ENCODE measurements around the gene LUC7L. TPM values are rescaled to one million over a fixed set of nuclear protein-coding genes. Genes with fewer than 3 reads are reported as not detected.
A peak's percentile ranks its signal among the peaks of the same experiment; 100 is the strongest.
"Not testable (repeated sequence)": the region's sequence is repeated elsewhere in the genome, so short reads cannot be mapped to it uniquely, and the experiment has no call there.

The LUC7L gene
- total and polyA plus RNA-seq, 5 donors from 2014 or later: 8.9 to 152 (median 9.8) TPM

DNA sequence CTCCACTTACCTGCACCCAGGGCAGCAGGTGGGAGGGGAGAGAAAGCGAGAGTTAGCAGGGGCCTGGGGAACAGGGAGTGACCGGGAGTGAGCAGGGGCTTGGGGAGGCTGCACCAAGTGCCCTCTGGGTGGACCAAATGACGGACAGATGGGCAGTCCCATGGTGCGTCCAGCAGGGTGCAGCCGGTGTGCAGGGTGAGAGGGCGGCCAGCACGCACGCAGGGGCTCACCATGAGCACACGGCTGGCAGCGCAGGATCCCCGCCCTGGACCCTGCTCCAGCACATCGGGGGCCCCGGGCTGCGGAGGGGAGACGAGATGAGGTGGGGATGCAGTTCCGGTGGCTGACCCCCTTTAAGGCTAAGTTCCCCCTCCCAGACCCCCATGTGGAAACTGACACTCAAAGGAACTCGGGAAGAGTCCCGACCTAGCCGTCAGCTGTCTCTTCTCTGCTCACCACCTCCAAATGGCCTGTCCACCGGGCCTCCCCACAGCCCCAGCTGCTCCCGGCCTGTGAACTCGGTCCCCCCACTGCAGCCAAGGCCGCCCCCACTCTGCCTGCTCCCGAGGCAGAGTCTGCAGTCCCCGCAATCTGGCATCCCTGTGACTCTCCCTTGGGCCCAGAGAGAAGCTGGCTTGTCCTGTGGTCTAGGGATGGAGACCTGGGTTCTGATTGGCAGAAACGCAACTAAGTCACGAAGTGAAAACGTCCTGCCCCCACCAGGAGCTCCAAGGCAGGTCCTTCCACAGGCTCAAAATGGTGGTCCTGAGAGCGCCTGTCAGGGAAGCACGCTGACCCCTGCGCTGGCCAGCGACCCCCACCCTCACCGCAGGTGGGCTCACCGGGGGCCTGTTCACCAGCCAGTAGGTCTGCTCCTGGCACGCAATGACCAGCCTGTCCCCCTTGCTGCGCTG lies 43.6 kb upstream of the LUC7L start:
- Histone ChIP-seq H3K9me3 (ENCODE audit: control insufficient read depth in 2 of 2, low read length in 2 of 2) (no peaks in the 10 kb centered on the region), H3K4me3 (ENCODE audit: low read depth, low read length) (no peak overlapping the region), H3K27me3 (ENCODE audit: control insufficient read depth, insufficient read depth, low read length) (no peaks in the 10 kb centered on the region), H3K36me3 (ENCODE audit: control insufficient read depth, insufficient read depth, low read length) (no peaks in the 10 kb centered on the region), H3K27ac (ENCODE audit: insufficient read depth, low read length, poor library complexity, severe bottlenecking) (no peak overlapping the region), H3K4me1 (ENCODE audit: control insufficient read depth, insufficient read depth, low read length, poor library complexity, severe bottlenecking) (peaks cover 11% of the 10 kb centered on the region)
- Mint-ChIP-seq H3K9me3 (no peaks in the 10 kb centered on the region), H3K4me3 (no peak overlapping the region), H3K27me3 (peaks cover 32% of the 10 kb centered on the region), H3K36me3 (no peaks in the 10 kb centered on the region), H3K27ac (no peak overlapping the region), H3K4me1 (peaks cover 0 to 7% (median 2%) of the 10 kb centered on the region in 4 donors)
- no peak for DNase-seq
- no peak for ATAC-seq (ENCODE audit: low read depth in 2 of 2)

DNA sequence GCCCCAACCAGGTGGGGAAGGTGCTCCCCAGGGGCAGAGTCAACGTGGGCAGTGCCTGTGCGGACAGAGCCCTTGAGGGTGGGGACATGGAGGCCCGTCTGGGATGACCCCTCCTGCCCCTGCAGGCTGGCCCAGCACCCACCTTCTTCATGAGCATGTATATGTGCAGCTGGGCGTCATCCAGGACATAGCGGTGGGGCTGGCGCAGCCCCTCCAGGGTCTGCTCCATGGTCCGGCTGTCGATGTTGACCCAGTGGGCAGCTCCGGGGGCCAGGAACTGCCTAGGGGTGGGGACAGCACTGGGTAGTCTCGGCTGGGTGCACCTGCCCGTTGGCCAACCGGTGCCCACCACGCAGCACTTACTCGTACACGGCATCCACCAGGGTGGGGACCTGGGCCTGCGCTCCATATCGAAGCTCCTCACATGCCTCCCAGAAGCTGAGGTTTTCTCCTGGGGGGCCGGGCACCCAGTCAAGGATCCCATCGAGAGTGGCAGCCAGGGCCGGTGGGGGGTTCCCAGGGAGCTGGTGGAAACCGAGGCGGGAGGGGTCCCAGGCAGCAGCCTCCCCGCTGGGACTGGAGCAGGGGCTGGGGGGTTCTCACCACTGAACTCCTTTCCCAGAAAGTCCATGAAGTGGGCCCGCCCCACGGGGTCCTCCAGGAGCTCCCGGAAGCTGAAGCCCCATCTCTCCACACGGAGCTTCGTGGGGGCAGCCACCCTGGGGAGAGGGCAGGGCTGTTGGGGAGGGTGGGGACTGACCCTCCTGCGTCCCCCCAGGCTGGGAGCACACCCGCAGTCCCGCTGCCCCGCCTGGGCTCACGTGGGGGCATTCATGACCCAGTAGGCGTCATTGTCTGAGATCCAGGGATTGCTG lies 41.4 kb upstream of the LUC7L start:
- no peaks in the 10 kb centered on the region for H3K9me3 ChIP-seq (ENCODE audit: control insufficient read depth in 2 of 2, low read length in 2 of 2)
- no peak for ATAC-seq (ENCODE audit: low read depth in 2 of 2)
- Mint-ChIP-seq H3K27me3 (peaks cover 15% of the 10 kb centered on the region), H3K4me3 (no peak overlapping the region), H3K9me3 (no peaks in the 10 kb centered on the region), H3K4me1 (peaks cover 0 to 9% (median 0%) of the 10 kb centered on the region in 4 donors), H3K36me3 (peaks cover 4% of the 10 kb centered on the region), H3K27ac (peak overlapping the region in 1 of 3 donors; percentile 14)
- no peak overlapping the region for H3K4me3 ChIP-seq (ENCODE audit: low read depth, low read length)
- H3K4me1 ChIP-seq (ENCODE audit: control insufficient read depth, insufficient read depth, low read length, poor library complexity, severe bottlenecking): peaks cover 6% of the 10 kb centered on the region
- H3K27me3 ChIP-seq (ENCODE audit: control insufficient read depth, insufficient read depth, low read length): no peaks in the 10 kb centered on the region
- no peaks in the 10 kb centered on the region for H3K36me3 ChIP-seq (ENCODE audit: control insufficient read depth, insufficient read depth, low read length)
- no peak overlapping the region for H3K27ac ChIP-seq (ENCODE audit: insufficient read depth, low read length, poor library complexity, severe bottlenecking)
- DNase-seq: no peak

- no peaks in the 10 kb centered on the region for H3K9me3 Mint-ChIP-seq
- no peak for DNase-seq
- no peak overlapping the region for H3K4me3 Mint-ChIP-seq
- Histone ChIP-seq H3K4me3 (ENCODE audit: low read depth, low read length) (no peak overlapping the region), H3K4me1 (ENCODE audit: control insufficient read depth, insufficient read depth, low read length, poor library complexity, severe bottlenecking) (no peaks in the 10 kb centered on the region), H3K9me3 (ENCODE audit: control insufficient read depth in 2 of 2, low read length in 2 of 2) (no peaks in the 10 kb centered on the region), H3K27ac (ENCODE audit: insufficient read depth, low read length, poor library complexity, severe bottlenecking) (no peak overlapping the region), H3K36me3 (ENCODE audit: control insufficient read depth, insufficient read depth, low read length) (peaks cover 2% of the 10 kb centered on the region), H3K27me3 (ENCODE audit: control insufficient read depth, insufficient read depth, low read length) (no peaks in the 10 kb centered on the region)
- peaks cover 4% of the 10 kb centered on the region for H3K36me3 Mint-ChIP-seq
- ATAC-seq (ENCODE audit: low read depth in 2 of 2): no peak
- peaks cover 10% of the 10 kb centered on the region for H3K27me3 Mint-ChIP-seq
- H3K4me1 Mint-ChIP-seq: peaks cover 0 to 7% (median 0%) of the 10 kb centered on the region in 4 donors
- H3K27ac Mint-ChIP-seq: no peak overlapping the region
These were observed 40.0 kb upstream of the LUC7L start for GRCh38 chr16:269061-269796.

DNA sequence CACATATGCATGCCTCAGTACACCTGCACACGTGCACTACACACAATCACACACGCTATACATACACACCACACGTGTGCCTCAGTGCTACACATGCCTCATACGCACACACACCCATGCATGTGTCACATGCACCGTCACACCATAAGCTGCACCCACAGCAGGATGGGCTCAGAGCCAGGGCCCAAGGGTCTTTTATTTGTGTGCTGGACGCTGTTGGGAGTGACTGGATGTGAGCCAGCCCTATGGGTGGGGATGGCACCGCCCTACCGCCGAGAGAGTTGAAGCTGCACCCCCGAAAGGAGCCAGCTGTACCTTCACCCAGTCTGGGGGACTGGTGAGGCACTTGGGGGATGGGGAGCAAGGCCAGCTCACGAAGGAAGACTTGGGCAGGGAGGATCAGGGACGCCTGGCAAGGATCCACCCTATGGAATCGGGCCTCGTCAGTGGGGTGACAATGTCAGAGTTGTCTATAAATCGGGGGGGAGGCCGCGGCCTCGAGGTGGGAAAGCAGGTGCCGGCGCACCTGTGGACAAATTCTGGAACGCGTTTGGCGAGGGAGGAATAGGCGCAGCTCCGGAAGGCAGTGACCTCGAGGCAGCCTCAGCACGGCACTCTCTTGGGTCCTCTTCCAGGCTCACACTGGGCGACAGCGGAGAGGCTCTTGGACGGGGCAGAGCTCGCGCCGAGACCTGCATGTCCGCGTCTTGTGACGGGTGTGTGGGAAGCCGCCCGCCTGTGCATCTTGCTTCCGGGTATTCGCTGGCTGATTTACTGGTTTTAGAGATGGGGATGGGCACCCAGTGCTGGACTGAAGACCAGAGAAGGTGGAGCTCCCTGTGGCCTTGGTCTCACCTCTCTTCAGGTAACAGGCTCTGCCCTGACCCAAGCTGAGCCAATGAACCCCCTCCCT lies 39.1 kb upstream of the LUC7L start:
- peaks cover 4% of the 10 kb centered on the region for H3K36me3 ChIP-seq (ENCODE audit: control insufficient read depth, insufficient read depth, low read length)
- H3K4me3 Mint-ChIP-seq: no peak overlapping the region
- no peaks in the 10 kb centered on the region for H3K27me3 ChIP-seq (ENCODE audit: control insufficient read depth, insufficient read depth, low read length)
- H3K9me3 ChIP-seq (ENCODE audit: control insufficient read depth in 2 of 2, low read length in 2 of 2): no peaks in the 10 kb centered on the region
- no peak overlapping the region for H3K27ac ChIP-seq (ENCODE audit: insufficient read depth, low read length, poor library complexity, severe bottlenecking)
- DNase-seq (no peak), ATAC-seq (ENCODE audit: low read depth in 2 of 2) (no peak)
- H3K27me3 Mint-ChIP-seq: peaks cover 10% of the 10 kb centered on the region
- H3K36me3 Mint-ChIP-seq: peaks cover 4% of the 10 kb centered on the region
- H3K27ac Mint-ChIP-seq: peak overlapping the region in 1 of 3 donors; percentile 18
- no peak overlapping the region for H3K4me3 ChIP-seq (ENCODE audit: low read depth, low read length)
- H3K4me1 ChIP-seq (ENCODE audit: control insufficient read depth, insufficient read depth, low read length, poor library complexity, severe bottlenecking): no peaks in the 10 kb centered on the region
- peaks cover 0 to 7% (median 0%) of the 10 kb centered on the region in 4 donors for H3K4me1 Mint-ChIP-seq
- H3K9me3 Mint-ChIP-seq: no peaks in the 10 kb centered on the region

DNA sequence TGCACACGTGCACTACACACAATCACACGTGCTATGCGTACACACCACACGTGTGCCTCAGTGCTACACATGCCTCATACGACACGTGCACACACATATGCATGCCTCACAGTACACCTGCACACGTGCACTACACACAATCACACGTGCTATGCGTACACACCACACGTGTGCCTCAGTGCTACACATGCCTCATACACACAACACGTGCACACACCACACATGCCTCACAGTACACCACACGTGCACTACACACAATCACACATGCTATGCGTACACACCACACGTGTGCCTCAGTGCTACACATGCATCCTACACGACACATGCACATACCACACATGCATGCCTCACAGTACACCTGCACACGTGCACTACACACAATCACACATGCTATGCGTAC lies 38.3 kb upstream of the LUC7L start:
- not testable (repeated sequence) for H3K27ac ChIP-seq (ENCODE audit: insufficient read depth, low read length, poor library complexity, severe bottlenecking); H3K27ac Mint-ChIP-seq; DNase-seq; H3K4me3 Mint-ChIP-seq; H3K4me1 Mint-ChIP-seq; H3K9me3 ChIP-seq (ENCODE audit: control insufficient read depth in 2 of 2, low read length in 2 of 2); ATAC-seq (ENCODE audit: low read depth in 2 of 2); H3K27me3 Mint-ChIP-seq; H3K4me3 ChIP-seq (ENCODE audit: low read depth, low read length); H3K36me3 Mint-ChIP-seq; H3K36me3 ChIP-seq (ENCODE audit: control insufficient read depth, insufficient read depth, low read length); H3K27me3 ChIP-seq (ENCODE audit: control insufficient read depth, insufficient read depth, low read length); H3K4me1 ChIP-seq (ENCODE audit: control insufficient read depth, insufficient read depth, low read length, poor library complexity, severe bottlenecking); H3K9me3 Mint-ChIP-seq

- Histone ChIP-seq H3K36me3 (ENCODE audit: control insufficient read depth, insufficient read depth, low read length) (peaks cover 4% of the 10 kb centered on the region), H3K27me3 (ENCODE audit: control insufficient read depth, insufficient read depth, low read length) (no peaks in the 10 kb centered on the region), H3K4me1 (ENCODE audit: control insufficient read depth, insufficient read depth, low read length, poor library complexity, severe bottlenecking) (no peaks in the 10 kb centered on the region), H3K27ac (ENCODE audit: insufficient read depth, low read length, poor library complexity, severe bottlenecking) (no peak overlapping the region), H3K4me3 (ENCODE audit: low read depth, low read length) (no peak overlapping the region), H3K9me3 (ENCODE audit: control insufficient read depth in 2 of 2, low read length in 2 of 2) (no peaks in the 10 kb centered on the region)
- Mint-ChIP-seq H3K36me3 (peaks cover 10% of the 10 kb centered on the region), H3K4me3 (no peak overlapping the region), H3K27ac (no peak overlapping the region), H3K4me1 (peaks cover 0 to 7% (median 0%) of the 10 kb centered on the region in 4 donors), H3K27me3 (no peaks in the 10 kb centered on the region), H3K9me3 (no peaks in the 10 kb centered on the region)
- ATAC-seq (ENCODE audit: low read depth in 2 of 2) (peak in 1 of 2 donors; percentile 26), DNase-seq (no peak)
These were observed 37.3 kb upstream of the LUC7L start for GRCh38 chr16:266258-267164.

All from CD4-positive, CD25-positive, alpha-beta regulatory T cell (primary cell).